ENCODE data around the gene GMDS. TPM values are rescaled to one million over a fixed set of nuclear protein-coding genes. Genes with fewer than 3 reads are reported as not detected.

The GMDS gene
- total and polyA plus RNA-seq, 9 donors: 6.6 to 20.6 (median 11.0) TPM

GRCh38 chr6:2264932-2265331, 19.5 kb upstream of the GMDS start:
- H3K36me3 ChIP-seq: no peaks in the 10 kb centered on the region
- DNase-seq: no peak
- WGBS, 3 donors: 67 to 97% (median 94%) methylated on average over 2 of the region's 2 CpGs
- intact Hi-C loops (cut with DNase I): no loop called here
- TF ChIP-seq CTCF (IDR thresholded peaks at IDR 0.05): no peak
- no peak for TF ChIP-seq POLR2A (IDR thresholded peaks at IDR 0.05)
- no peak for TF ChIP-seq EP300 (IDR thresholded peaks at IDR 0.05)
- H3K4me3 ChIP-seq: no peak overlapping the region
- no peaks in the 10 kb centered on the region for H3K9me3 ChIP-seq
- H3K27ac ChIP-seq: no peak overlapping the region
- H3K27me3 ChIP-seq: no peaks in the 10 kb centered on the region
- H3K4me1 ChIP-seq (ENCODE audit: insufficient read depth): no peaks in the 10 kb centered on the region

- no peaks in the 10 kb centered on the region for H3K4me1 ChIP-seq (ENCODE audit: insufficient read depth)
- 91 to 95% (median 93%) methylated on average over 1 of the region's 1 CpG for WGBS, 3 donors
- H3K27ac ChIP-seq: no peak overlapping the region
- TF ChIP-seq CTCF (IDR thresholded peaks at IDR 0.05) (no peak), POLR2A (IDR thresholded peaks at IDR 0.05) (no peak)
- no peaks in the 10 kb centered on the region for H3K27me3 ChIP-seq
- no peaks in the 10 kb centered on the region for H3K36me3 ChIP-seq
- no peaks in the 10 kb centered on the region for H3K9me3 ChIP-seq
- DNase-seq: no peak
- intact Hi-C loops (cut with DNase I): no loop called here
- no peak overlapping the region for H3K4me3 ChIP-seq
These were observed 18.5 kb upstream of the GMDS start for GRCh38 chr6:2263896-2264295.

- H3K4me1 ChIP-seq (ENCODE audit: insufficient read depth): no peaks in the 10 kb centered on the region
- no peak for DNase-seq
- no peaks in the 10 kb centered on the region for H3K27me3 ChIP-seq
- intact Hi-C loops (cut with DNase I): no loop called here
- TF ChIP-seq POLR2A (IDR thresholded peaks at IDR 0.05): no peak
- no peak for TF ChIP-seq EP300 (IDR thresholded peaks at IDR 0.05)
- TF ChIP-seq CTCF (IDR thresholded peaks at IDR 0.05): no peak
- H3K36me3 ChIP-seq: no peaks in the 10 kb centered on the region
- 94 to 95% (median 94%) methylated on average over 5 of the region's 5 CpGs for WGBS, 3 donors
- H3K9me3 ChIP-seq: no peaks in the 10 kb centered on the region
- H3K4me3 ChIP-seq: no peak overlapping the region
- no peak overlapping the region for H3K27ac ChIP-seq
These were observed 14.2 kb upstream of the GMDS start for GRCh38 chr6:2259574-2259973.

- H3K4me1 ChIP-seq (ENCODE audit: insufficient read depth): no peaks in the 10 kb centered on the region
- no peak overlapping the region for H3K27ac ChIP-seq
- WGBS, 3 donors: 29 to 39% (median 32%) methylated on average over 4 of the region's 4 CpGs
- H3K9me3 ChIP-seq: no peaks in the 10 kb centered on the region
- no peak for TF ChIP-seq EP300 (IDR thresholded peaks at IDR 0.05)
- no peak for TF ChIP-seq CTCF (IDR thresholded peaks at IDR 0.05)
- intact Hi-C loops (cut with DNase I): no loop called here
- H3K27me3 ChIP-seq: no peaks in the 10 kb centered on the region
- no peak for DNase-seq
- no peaks in the 10 kb centered on the region for H3K36me3 ChIP-seq
- H3K4me3 ChIP-seq: no peak overlapping the region
These were observed 13.6 kb upstream of the GMDS start for GRCh38 chr6:2259002-2259494.

Measured in ovary (tissue), 9 donors.